Effector memory CD8-positive, alpha-beta T cell (primary cell): ENCODE results near the gene AUTS2.
A peak's percentile ranks its signal among the peaks of the same experiment; 100 is the strongest.

Experiments
- ATAC-seq: fragments of 150-1000 bp; cut with Tn5 transposase; replicated peaks from 2 replicates; pipeline ENCODE4 v1.10.0; 2021; ENCODE audit warnings: mild to moderate bottlenecking, moderate library complexity
- DNase-seq, 3 experiments: peaks; one replicate each; pipeline ENCODE4 v3.0.0; 2021
- H3K27ac Mint-ChIP-seq, 2 donors: one replicate each; pipeline ENCODE4 v1.8.0; 2022; ENCODE audit warnings: mild to moderate bottlenecking in 2 of 2, mixed read lengths in 2 of 2, moderate library complexity in 2 of 2
- H3K27me3 Mint-ChIP-seq, 2 donors: one replicate each; pipeline ENCODE4 v1.8.0; 2022; ENCODE audit warnings: mixed read lengths in 2 of 2
- H3K36me3 Mint-ChIP-seq: one replicate; pipeline ENCODE4 v1.8.0; 2022; ENCODE audit warnings: mild to moderate bottlenecking, moderate library complexity, mixed read lengths; ENCODE audit not compliant: insufficient read depth
- H3K4me1 Mint-ChIP-seq, 2 donors: one replicate each; pipeline ENCODE4 v1.8.0; 2022; ENCODE audit warnings: low read depth in 2 of 2, mixed read lengths in 2 of 2
- H3K4me3 Mint-ChIP-seq, 2 donors: one replicate each; pipeline ENCODE4 v1.8.0; 2022; ENCODE audit warnings: mild to moderate bottlenecking in 2 of 2, mixed read lengths in 2 of 2, moderate library complexity in 2 of 2
- H3K9me3 Mint-ChIP-seq, 2 donors: one replicate each; pipeline ENCODE4 v1.8.0; 2022; ENCODE audit warnings: mixed read lengths in 2 of 2

The AUTS2 gene

DNA sequence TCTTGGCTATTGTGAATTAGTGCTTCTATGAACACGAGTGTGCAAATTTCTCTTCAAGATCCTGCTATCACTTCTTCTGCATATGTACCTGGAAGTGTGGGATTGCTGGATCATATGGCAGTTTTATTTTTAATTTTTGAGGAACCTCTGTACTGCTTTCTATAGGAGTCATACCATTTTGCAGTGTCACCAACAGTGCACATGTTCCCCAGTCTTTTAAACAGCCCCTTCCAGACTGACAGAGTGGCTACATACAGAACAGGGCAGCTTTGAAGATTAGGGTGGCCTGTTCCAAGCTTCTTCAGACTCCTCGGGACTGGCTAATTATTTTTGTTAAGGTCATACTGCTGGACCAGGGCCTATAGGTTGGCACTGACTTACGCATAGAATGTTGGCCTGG is 82.9 kb downstream of the AUTS2 start:
- ATAC-seq (no peak), DNase-seq (no peak)
- Mint-ChIP-seq H3K9me3 (no peaks in the 10 kb centered on the region), H3K27ac (no peak overlapping the region), H3K4me3 (no peak overlapping the region), H3K36me3 (no peaks in the 10 kb centered on the region), H3K4me1 (peaks cover 14 to 15% of the 10 kb centered on the region in 2 donors), H3K27me3 (no peaks in the 10 kb centered on the region)

DNA sequence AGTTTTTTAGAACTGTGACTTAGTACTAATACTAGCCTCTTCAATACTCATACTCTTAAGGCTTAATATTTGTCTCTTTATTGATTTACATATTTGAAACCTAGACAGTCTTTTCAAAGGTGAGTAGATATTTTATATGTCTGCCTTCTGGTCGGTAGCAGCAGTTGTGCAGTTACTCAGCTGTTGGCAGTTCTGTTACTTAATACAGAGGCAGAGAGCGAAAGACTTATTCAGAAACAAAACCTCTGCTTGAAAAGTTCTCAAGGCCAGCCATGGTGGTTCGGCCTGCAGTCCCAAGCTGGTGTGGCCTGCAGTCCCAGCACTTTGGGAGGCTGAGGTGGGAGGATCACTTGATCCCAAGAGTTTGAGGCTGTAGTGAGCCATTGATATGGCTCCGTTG is 84.2 kb downstream of the AUTS2 start:
- Mint-ChIP-seq H3K36me3 (no peaks in the 10 kb centered on the region), H3K27me3 (no peaks in the 10 kb centered on the region), H3K27ac (no peak overlapping the region), H3K4me3 (no peak overlapping the region), H3K4me1 (peaks cover 14 to 15% of the 10 kb centered on the region in 2 donors), H3K9me3 (no peaks in the 10 kb centered on the region)
- DNase-seq (no peak), ATAC-seq (no peak)

DNA sequence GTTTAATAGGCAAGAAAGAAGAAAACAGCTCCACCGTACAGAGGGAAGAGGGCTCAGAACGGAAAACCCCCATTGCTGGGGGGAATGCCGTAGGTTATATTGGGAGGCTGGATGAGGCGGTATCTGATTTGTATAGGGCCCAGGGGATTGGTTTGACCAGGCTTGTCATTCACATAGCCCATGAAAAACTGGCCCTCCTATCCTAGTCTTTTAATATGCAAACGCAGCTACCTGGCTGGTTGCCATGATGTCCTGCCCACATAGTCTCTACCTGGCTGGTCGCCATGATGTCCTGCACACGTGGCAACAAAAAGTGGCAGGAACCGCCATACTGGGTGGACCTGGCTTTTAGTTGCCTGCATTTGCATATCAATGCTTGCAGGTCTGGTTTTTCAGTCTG is 84.7 kb downstream of the AUTS2 start:
- H3K9me3 Mint-ChIP-seq = no peaks in the 10 kb centered on the region
- no peak overlapping the region for H3K27ac Mint-ChIP-seq
- DNase-seq = no peak
- no peak overlapping the region for H3K4me3 Mint-ChIP-seq
- H3K36me3 Mint-ChIP-seq = no peaks in the 10 kb centered on the region
- H3K27me3 Mint-ChIP-seq = no peaks in the 10 kb centered on the region
- H3K4me1 Mint-ChIP-seq = peaks cover 14 to 15% of the 10 kb centered on the region in 2 donors
- ATAC-seq = no peak

DNA sequence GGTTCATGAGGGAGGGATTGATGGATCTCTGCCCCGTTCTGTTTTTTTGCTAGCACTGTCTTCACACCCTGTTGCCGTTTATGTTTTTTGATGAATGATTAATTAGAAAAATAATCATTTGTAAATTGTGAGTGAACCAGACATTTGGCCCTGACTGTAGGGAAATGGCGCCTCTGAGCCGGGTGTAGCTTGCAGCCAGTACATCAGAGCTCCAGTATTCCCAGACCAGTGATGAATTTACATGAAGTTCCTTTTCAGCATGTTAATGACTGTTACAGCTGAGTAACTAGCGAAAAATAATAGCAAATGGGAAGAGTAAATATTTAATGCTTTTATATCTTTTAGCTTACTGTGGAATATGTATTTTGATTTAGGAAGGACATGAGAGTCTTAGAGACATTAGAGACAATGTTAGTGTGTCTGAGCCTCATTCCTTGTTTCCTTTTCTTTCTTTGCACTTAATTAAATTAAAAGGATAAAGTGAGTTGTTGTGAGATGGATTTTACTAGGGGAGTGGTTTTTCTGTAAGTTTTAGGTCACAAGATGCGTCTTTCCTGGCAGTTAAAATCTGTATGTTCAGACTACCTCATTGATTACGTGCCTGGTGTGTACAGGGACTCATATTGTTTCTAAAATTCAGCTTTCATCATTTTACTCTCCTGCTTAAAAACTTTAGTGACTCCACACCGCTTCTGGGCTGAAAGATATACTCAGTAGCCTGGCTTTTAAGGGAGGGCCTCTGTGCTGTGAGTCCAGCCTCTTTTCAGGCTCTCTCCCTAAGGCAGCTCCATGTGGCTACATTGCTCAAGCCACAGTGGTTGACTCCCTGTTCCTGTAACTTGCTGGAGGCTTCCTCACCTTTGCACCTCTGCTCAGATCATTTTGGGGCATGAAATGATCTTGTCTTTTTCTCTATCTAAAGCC is 86.4 kb downstream of the AUTS2 start:
- H3K4me3 Mint-ChIP-seq = peak overlapping the region; percentile 16 to 28
- H3K9me3 Mint-ChIP-seq = no peaks in the 10 kb centered on the region
- no peak for DNase-seq
- peak overlapping the region; percentile 59 to 73 for H3K27ac Mint-ChIP-seq
- no peaks in the 10 kb centered on the region for H3K27me3 Mint-ChIP-seq
- peaks cover 14 to 15% of the 10 kb centered on the region in 2 donors for H3K4me1 Mint-ChIP-seq
- ATAC-seq = no peak
- no peaks in the 10 kb centered on the region for H3K36me3 Mint-ChIP-seq

DNA sequence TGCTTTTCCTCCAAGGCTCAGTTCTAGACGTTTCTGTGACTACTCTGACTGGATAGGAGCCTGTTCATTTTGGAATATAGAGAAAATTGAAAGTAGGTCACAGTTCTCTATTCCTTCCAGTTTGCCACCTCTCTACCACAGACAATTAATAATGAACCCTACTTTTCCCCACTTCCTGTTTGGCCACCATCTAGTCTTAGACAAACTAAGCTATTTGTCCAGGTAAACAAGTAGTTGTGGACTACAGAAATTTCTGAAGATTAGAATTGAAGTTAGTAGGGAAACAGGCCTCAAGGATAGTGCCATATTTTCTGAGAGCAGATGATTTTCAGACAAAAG is 87.0 kb downstream of the AUTS2 start:
- no peaks in the 10 kb centered on the region for H3K27me3 Mint-ChIP-seq
- H3K9me3 Mint-ChIP-seq = no peaks in the 10 kb centered on the region
- DNase-seq (no peak), ATAC-seq (no peak)
- H3K36me3 Mint-ChIP-seq = no peaks in the 10 kb centered on the region
- H3K4me1 Mint-ChIP-seq = peaks cover 14 to 15% of the 10 kb centered on the region in 2 donors
- peak overlapping the region; percentile 16 to 28 for H3K4me3 Mint-ChIP-seq
- H3K27ac Mint-ChIP-seq = peak overlapping the region; percentile 59 to 73

DNA sequence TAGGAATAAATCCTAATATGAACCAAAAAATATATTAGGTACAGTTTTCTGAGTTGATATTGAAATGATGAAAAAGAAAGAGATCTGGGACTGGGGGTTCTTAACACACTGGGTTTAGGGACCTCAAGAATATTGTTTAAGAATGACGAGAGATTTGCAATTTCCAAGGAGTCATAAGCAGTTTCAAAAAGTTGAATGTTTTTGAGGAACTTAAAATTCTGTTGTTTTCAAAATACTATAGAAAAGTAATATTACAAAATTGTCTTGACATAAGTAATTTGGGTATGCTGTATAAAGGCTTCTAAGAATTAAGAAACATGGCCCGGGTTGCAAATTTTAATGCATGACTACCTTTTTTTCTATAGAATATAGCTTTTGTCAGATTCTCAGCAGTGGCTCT is 88.1 kb downstream of the AUTS2 start:
- H3K4me3 Mint-ChIP-seq = no peak overlapping the region
- no peaks in the 10 kb centered on the region for H3K36me3 Mint-ChIP-seq
- no peaks in the 10 kb centered on the region for H3K27me3 Mint-ChIP-seq
- H3K27ac Mint-ChIP-seq = no peak overlapping the region
- DNase-seq (no peak), ATAC-seq (no peak)
- no peaks in the 10 kb centered on the region for H3K9me3 Mint-ChIP-seq
- peaks cover 14 to 15% of the 10 kb centered on the region in 2 donors for H3K4me1 Mint-ChIP-seq

DNA sequence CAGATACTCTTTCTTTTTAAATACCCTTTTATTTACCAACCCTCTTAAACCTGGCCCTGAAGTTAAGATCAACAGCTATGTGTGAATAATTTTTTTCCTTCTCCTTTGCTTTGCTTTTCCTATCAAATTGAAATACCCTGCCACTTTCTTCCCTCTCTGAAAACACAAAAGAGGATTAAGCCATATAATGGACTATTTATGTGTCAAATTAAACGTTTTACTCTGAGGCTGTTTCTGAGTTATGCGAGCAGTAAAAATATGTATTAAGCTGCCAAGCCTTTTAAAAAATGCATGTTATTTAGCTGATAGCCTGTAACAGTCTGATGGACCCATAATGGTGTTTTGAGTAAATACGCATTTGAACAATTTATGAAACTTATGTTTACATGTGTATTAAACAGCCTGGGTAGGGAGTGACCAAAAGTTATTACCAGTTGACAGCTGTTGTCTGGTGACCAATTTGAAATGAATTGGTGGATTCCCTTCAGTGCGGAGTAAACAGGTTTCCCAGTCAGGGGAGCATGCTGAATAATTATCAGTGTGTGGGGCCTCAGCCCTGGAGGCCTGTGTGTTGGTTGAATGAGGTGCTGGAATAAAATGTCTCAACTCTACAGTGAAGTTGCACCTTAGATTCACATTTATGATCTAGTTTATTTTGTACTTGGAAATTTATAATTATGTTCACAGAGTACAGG is 89.6 kb downstream of the AUTS2 start:
- H3K36me3 Mint-ChIP-seq = no peaks in the 10 kb centered on the region
- no peak overlapping the region for H3K27ac Mint-ChIP-seq
- no peaks in the 10 kb centered on the region for H3K9me3 Mint-ChIP-seq
- peaks cover 15 to 17% of the 10 kb centered on the region in 2 donors for H3K4me1 Mint-ChIP-seq
- no peaks in the 10 kb centered on the region for H3K27me3 Mint-ChIP-seq
- no peak overlapping the region for H3K4me3 Mint-ChIP-seq
- DNase-seq (no peak), ATAC-seq (no peak)

DNA sequence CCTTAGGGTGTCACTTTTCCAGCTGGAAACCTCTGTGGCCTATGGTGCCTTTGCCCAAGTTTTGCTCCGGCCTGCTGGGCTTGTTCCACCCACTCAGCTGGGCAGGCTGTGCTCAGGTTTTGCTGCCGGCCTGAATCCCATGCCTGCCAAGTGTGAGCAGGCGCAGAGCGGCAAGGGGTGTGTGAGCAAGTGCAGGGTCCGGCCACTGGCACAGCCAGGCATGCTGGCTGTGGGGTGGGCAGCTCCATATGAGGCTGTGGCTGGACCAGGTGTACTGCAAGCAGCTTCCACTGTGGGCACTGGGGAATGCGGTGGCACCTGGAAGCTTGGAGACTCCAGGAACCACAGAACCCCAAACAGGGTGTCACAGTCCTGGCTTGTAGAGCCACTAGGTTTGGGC is 92.1 kb downstream of the AUTS2 start:
- no peak overlapping the region for H3K4me3 Mint-ChIP-seq
- peaks cover 4 to 9% of the 10 kb centered on the region in 2 donors for H3K4me1 Mint-ChIP-seq
- H3K27ac Mint-ChIP-seq = no peak overlapping the region
- DNase-seq (no peak), ATAC-seq (no peak)
- no peaks in the 10 kb centered on the region for H3K36me3 Mint-ChIP-seq
- H3K9me3 Mint-ChIP-seq = no peaks in the 10 kb centered on the region
- no peaks in the 10 kb centered on the region for H3K27me3 Mint-ChIP-seq

DNA sequence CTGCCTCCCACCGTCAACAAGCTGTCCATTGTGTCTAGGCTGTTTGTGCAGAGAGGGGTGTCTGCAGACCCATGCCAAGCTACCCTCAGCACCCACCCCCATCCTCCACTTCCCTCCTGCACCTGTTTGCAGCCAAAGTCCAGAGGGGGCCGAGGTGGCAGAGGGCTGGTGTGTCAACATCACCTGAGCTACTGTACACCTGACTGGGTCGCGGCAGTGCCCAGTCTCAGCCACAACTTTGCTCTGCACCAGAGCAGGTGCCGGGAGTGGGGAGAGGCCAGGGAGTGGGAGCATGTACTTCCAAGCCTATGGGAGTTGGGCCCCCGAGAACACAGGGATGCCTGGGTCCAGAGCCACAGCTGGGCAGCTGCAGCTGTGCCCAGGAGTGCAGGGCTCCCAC is 93.1 kb downstream of the AUTS2 start:
- H3K27me3 Mint-ChIP-seq = no peaks in the 10 kb centered on the region
- peaks cover 7 to 9% of the 10 kb centered on the region in 2 donors for H3K4me1 Mint-ChIP-seq
- no peak for DNase-seq
- H3K9me3 Mint-ChIP-seq = no peaks in the 10 kb centered on the region
- no peaks in the 10 kb centered on the region for H3K36me3 Mint-ChIP-seq
- no peak overlapping the region for H3K4me3 Mint-ChIP-seq
- ATAC-seq = no peak
- no peak overlapping the region for H3K27ac Mint-ChIP-seq

DNA sequence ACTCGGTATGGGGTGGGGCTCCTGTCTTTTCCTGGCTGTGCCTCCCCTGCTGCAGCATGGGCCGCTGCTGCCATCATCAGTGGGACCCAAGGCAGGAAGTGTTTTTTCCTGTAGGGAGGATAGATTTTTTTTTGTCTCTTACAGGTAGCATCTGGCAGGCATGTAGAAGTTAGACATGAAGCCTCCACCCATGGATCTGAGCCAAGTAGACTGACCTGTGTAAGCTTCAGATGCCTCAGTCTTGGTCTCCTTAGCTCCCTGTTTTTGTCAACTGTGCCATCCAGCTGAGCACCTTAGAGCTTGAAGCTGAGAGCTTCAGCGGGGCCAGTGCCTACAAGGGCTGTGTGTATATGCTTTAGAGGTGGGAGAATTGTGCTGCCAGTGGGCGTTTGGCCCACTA is 93.5 kb downstream of the AUTS2 start:
- no peak for DNase-seq
- Mint-ChIP-seq H3K27ac (no peak overlapping the region), H3K36me3 (no peaks in the 10 kb centered on the region), H3K9me3 (no peaks in the 10 kb centered on the region), H3K27me3 (no peaks in the 10 kb centered on the region), H3K4me3 (no peak overlapping the region), H3K4me1 (peaks cover 11 to 13% of the 10 kb centered on the region in 2 donors)
- no peak for ATAC-seq

DNA sequence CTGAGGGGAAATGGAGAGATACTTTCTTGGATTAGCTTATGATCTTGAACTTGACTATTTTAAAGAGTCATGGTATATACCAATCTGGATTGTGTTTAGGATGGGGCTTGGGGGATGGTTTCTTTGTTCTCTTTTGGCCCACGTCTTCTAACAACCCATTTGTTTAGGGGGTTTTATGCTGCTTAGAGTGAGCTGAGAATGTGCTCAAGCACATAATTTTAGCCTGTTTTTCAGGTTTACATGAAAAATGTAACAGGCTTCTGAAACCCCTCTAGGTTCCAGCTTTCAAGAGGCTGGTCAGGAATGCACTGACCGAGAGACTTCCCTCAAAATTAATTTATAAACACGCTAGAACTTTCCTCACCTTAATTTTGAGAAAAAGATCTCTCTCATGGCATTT is 94.3 kb downstream of the AUTS2 start:
- no peak for ATAC-seq
- H3K9me3 Mint-ChIP-seq = no peaks in the 10 kb centered on the region
- H3K27me3 Mint-ChIP-seq = no peaks in the 10 kb centered on the region
- H3K4me1 Mint-ChIP-seq = peaks cover 18 to 20% of the 10 kb centered on the region in 2 donors
- DNase-seq = no peak
- H3K4me3 Mint-ChIP-seq = no peak overlapping the region
- H3K27ac Mint-ChIP-seq = no peak overlapping the region
- H3K36me3 Mint-ChIP-seq = no peaks in the 10 kb centered on the region

DNA sequence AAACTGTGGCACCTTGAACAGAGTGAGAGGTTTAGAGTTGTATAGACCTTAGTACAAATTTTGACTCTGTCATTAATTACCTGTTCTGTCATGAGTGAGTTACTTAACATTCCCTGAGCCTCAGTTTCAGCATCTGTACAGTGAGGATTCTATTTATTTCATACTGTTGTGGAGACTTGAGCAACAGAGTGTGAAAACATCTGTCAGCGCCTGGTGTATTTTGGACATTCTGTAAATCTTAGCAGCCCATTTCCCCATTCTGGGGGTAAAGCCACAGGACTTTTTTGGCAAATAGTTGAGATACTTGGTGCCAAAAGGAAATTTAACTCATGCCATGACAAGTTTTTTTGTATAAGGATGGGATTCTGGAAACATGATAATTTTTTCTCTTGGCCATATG is 94.8 kb downstream of the AUTS2 start:
- H3K4me3 Mint-ChIP-seq = no peak overlapping the region
- peaks cover 21 to 23% of the 10 kb centered on the region in 2 donors for H3K4me1 Mint-ChIP-seq
- no peak for ATAC-seq
- H3K27me3 Mint-ChIP-seq = no peaks in the 10 kb centered on the region
- H3K27ac Mint-ChIP-seq = no peak overlapping the region
- no peaks in the 10 kb centered on the region for H3K9me3 Mint-ChIP-seq
- H3K36me3 Mint-ChIP-seq = no peaks in the 10 kb centered on the region
- no peak for DNase-seq

DNA sequence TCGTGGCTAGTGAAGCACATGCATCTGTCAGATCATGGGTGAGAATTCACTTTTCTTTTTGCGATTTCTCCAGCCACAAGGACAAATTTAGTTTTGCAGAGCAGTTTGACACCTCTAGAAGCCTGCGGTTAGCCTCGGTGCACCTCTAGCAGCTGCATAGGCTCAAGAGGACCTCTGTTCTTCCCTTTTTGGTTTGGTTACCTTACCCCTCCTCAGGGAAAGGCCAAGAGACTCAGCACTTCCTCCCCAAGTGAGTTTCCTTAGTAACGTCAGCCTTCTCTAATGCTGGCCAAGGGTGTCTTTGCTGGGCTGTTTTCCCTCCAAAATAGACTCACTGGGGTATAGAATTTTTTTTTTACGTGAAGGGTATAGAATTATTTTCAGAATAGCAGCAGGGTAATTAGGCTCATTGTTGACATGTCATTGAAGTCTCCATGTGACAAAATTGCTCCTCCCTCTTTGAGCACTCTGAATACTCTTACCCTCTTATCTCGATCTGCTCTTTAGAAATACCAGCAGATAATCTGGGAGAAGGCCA is 97.8 kb downstream of the AUTS2 start:
- Mint-ChIP-seq H3K27ac (peak overlapping the region; percentile 77 to 93), H3K4me1 (peaks cover 21 to 23% of the 10 kb centered on the region in 2 donors), H3K9me3 (no peaks in the 10 kb centered on the region), H3K27me3 (no peaks in the 10 kb centered on the region), H3K36me3 (no peaks in the 10 kb centered on the region), H3K4me3 (peak overlapping the region; percentile 71 to 79)
- ATAC-seq (peak; percentile 82), DNase-seq (peak in 2 of 3 experiments; percentile 4 to 14)
